HG03095 (cell line): ENCODE data around the gene AASDHPPT.

Source experiments
- ATAC-seq: cut with Tn5 transposase; IDR thresholded peaks from one replicate; pipeline ENCODE4 v1.9.1; 2021; ENCODE audit warnings: moderate library complexity; ENCODE audit not compliant: unreplicated experiment

The AASDHPPT gene

GRCh38 chr11:106082096-106082495 lies 4.6 kb downstream of the AASDHPPT start:
- no peak for ATAC-seq

GRCh38 chr11:106086135-106086534 lies 8.7 kb downstream of the AASDHPPT start:
- ATAC-seq = no peak

GRCh38 chr11:106086850-106087249 lies 9.4 kb downstream of the AASDHPPT start:
- ATAC-seq = no peak

- ATAC-seq = no peak
These were observed 10.5 kb downstream of the AASDHPPT start for GRCh38 chr11:106087815-106088435.

- ATAC-seq = no peak
These were observed 11.4 kb downstream of the AASDHPPT start for GRCh38 chr11:106088896-106089295.

GRCh38 chr11:106091480-106092123 lies 14.1 kb downstream of the AASDHPPT start:
- peak; percentile 98 for ATAC-seq

- peak; percentile 28 for ATAC-seq
These were observed 15.0 kb downstream of the AASDHPPT start for GRCh38 chr11:106092446-106092845.

- ATAC-seq = no peak
These were observed 21.6 kb downstream of the AASDHPPT start for GRCh38 chr11:106098893-106099553.

GRCh38 chr11:106101370-106101769 lies 23.9 kb downstream of the AASDHPPT start:
- no peak for ATAC-seq

GRCh38 chr11:106101819-106102218 lies 24.4 kb downstream of the AASDHPPT start:
- ATAC-seq = no peak

- no peak for ATAC-seq
These were observed 28.5 kb downstream of the AASDHPPT start for GRCh38 chr11:106105986-106106385.

GRCh38 chr11:106121570-106122320 lies 44.3 kb downstream of the AASDHPPT start:
- ATAC-seq = no peak

GRCh38 chr11:106127604-106128003 lies 50.1 kb downstream of the AASDHPPT start:
- no peak for ATAC-seq

GRCh38 chr11:106128740-106129139 lies 51.3 kb downstream of the AASDHPPT start:
- no peak for ATAC-seq

GRCh38 chr11:106131998-106132397 lies 54.5 kb downstream of the AASDHPPT start:
- no peak for ATAC-seq

GRCh38 chr11:106132582-106133354 lies 55.3 kb downstream of the AASDHPPT start:
- no peak for ATAC-seq

GRCh38 chr11:106133529-106133928 lies 56.1 kb downstream of the AASDHPPT start:
- no peak for ATAC-seq

- no peak for ATAC-seq
These were observed 59.6 kb downstream of the AASDHPPT start for GRCh38 chr11:106137061-106137460.

GRCh38 chr11:106137758-106138157 lies 60.3 kb downstream of the AASDHPPT start:
- ATAC-seq = no peak
